ENCODE data around the gene CEP85. TPM values are rescaled to one million over a fixed set of nuclear protein-coding genes. Genes with fewer than 3 reads are reported as not detected.
"Not testable (repeated sequence)": the region's sequence is repeated elsewhere in the genome, so short reads cannot be mapped to it uniquely, and the experiment has no call there.

Gene CEP85
- total RNA-seq, 1 donor from 2014 or later = 10.3 TPM

GRCh38 chr1:26224606-26225005 lies 9.4 kb upstream of the CEP85 start:
- no peak for TF ChIP-seq CTCF (IDR thresholded peaks at IDR 0.05)
- intact Hi-C loops (cut with DNase I) = no loop called here
- DNase-seq = no peak
- H3K27ac ChIP-seq = no peak overlapping the region
- no peak for ATAC-seq
- peaks cover 8% of the 10 kb centered on the region for H3K27me3 ChIP-seq
- H3K4me3 ChIP-seq = peak overlapping the region; percentile 44
- H3K36me3 ChIP-seq = no peaks in the 10 kb centered on the region
- H3K9me3 ChIP-seq = no peaks in the 10 kb centered on the region
- peaks cover 3% of the 10 kb centered on the region for H3K4me1 ChIP-seq

GRCh38 chr1:26225033-26225831 lies 8.8 kb upstream of the CEP85 start:
- no peaks in the 10 kb centered on the region for H3K36me3 ChIP-seq
- H3K27me3 ChIP-seq = peaks cover 8% of the 10 kb centered on the region
- H3K4me3 ChIP-seq = peak overlapping the region; percentile 44
- no peak for TF ChIP-seq CTCF (IDR thresholded peaks at IDR 0.05)
- no peak overlapping the region for H3K27ac ChIP-seq
- no peaks in the 10 kb centered on the region for H3K9me3 ChIP-seq
- ATAC-seq = peak; percentile 89
- peak; percentile 88 for DNase-seq
- peaks cover 3% of the 10 kb centered on the region for H3K4me1 ChIP-seq
- intact Hi-C loops (cut with DNase I) = no loop called here

GRCh38 chr1:26230682-26231081 lies 3.3 kb upstream of the CEP85 start:
- H3K4me3 ChIP-seq; H3K9me3 ChIP-seq; DNase-seq; ATAC-seq; H3K4me1 ChIP-seq; H3K36me3 ChIP-seq; H3K27ac ChIP-seq; H3K27me3 ChIP-seq; intact Hi-C loops (cut with DNase I): not testable (repeated sequence)

- Histone ChIP-seq H3K27ac (peak overlapping the region; percentile 81), H3K9me3 (no peaks in the 10 kb centered on the region), H3K27me3 (no peaks in the 10 kb centered on the region), H3K4me3 (peak overlapping the region; percentile 76), H3K36me3 (no peaks in the 10 kb centered on the region), H3K4me1 (peaks cover 8% of the 10 kb centered on the region)
- DNase-seq = no peak
- no peak for ATAC-seq
- no peak for TF ChIP-seq CTCF (IDR thresholded peaks at IDR 0.05)
- intact Hi-C loops (cut with DNase I) = no loop called here
These were observed 807 bp downstream of the CEP85 start for GRCh38 chr1:26234644-26235370.

- Histone ChIP-seq H3K9me3 (no peaks in the 10 kb centered on the region), H3K36me3 (peaks cover 5% of the 10 kb centered on the region), H3K4me1 (peaks cover 8% of the 10 kb centered on the region), H3K4me3 (no peak overlapping the region), H3K27ac (no peak overlapping the region), H3K27me3 (no peaks in the 10 kb centered on the region)
- no peak for TF ChIP-seq CTCF (IDR thresholded peaks at IDR 0.05)
- intact Hi-C loops (cut with DNase I) = no loop called here
- ATAC-seq = no peak
- DNase-seq = no peak
These were observed 3.4 kb downstream of the CEP85 start for GRCh38 chr1:26237230-26237966.

- H3K4me1 ChIP-seq = peaks cover 4% of the 10 kb centered on the region
- H3K27me3 ChIP-seq = no peaks in the 10 kb centered on the region
- DNase-seq = no peak
- peaks cover 5% of the 10 kb centered on the region for H3K36me3 ChIP-seq
- no peak for TF ChIP-seq CTCF (IDR thresholded peaks at IDR 0.05)
- H3K27ac ChIP-seq = no peak overlapping the region
- H3K9me3 ChIP-seq = no peaks in the 10 kb centered on the region
- ATAC-seq = no peak
- no peak overlapping the region for H3K4me3 ChIP-seq
- intact Hi-C loops (cut with DNase I) = no loop called here
These were observed 5.9 kb downstream of the CEP85 start for GRCh38 chr1:26239936-26240335.

Data from upper lobe of right lung (tissue), 1 donor.